Measurements from ENCODE around the gene ACAD8.

The ACAD8 gene

DNA sequence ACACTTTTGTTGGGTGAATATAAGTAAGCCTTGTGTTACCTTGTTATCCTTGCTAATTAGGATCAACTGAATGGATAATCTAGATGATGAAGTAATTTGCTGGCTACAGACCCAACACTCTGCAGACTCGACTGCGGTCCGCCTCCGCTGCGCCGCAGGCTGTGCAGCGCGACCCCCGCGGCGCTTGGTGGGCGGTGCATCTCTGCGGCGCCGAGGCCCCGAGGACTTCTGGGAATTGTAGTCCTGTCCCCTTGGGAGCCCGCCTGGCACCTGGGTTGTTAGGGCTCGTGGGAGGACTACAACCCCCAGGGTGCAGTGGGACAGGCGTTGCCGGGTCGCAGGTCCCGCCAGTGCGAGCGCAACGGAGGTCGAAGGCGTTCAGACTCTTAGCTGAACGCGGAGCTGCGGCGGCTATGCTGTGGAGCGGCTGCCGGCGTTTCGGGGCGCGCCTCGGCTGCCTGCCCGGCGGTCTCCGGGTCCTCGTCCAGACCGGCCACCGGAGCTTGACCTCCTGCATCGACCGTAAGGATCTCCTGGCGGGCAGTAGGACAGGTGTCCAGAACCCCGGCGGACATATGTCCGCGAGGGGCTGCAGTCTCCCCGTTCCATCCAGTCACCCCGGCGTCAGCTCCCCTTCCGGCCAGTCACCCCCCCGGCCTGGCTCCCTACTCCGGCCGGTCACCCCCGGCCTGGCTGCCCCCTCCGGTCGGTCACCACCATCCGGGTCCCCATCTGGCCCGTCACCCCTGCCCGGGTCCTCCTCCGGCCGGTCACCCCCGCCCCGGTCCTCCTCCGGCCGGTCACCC is at the start of gene ACAD8, which contains the start of gene THYN1:
TSS of gene ACAD8 (plus strand) at position 381 of the 806 bp plus-strand sequence. CDS start at position 414, 33 bp downstream.
TSS of gene THYN1 (minus strand) at position 165 of the 806 bp plus-strand sequence. CDS start 470 bp downstream, outside the sequence.
- DNase-seq (ENCODE audit: low spot score), result peak; percentile 97

DNA sequence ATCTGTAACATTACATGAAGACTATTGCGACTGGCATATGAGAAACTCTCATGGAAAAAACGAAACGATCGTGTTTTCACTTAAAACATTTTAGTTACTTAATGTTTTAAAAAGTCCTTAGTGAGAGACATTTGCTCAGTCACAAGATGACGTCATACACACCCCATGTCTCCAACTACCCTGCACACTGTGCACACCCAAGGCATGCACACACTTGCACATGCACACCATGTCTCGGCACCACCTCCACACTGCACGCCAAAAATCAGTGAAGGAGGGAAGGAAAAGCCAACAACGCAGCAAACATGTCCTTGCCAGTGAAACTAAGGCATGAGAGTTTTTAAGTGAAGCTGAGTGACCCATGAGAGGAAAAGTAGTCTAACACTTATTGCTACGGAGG is 47.6 kb upstream of the ACAD8 start:
- no peak for DNase-seq (ENCODE audit: low spot score)

DNA sequence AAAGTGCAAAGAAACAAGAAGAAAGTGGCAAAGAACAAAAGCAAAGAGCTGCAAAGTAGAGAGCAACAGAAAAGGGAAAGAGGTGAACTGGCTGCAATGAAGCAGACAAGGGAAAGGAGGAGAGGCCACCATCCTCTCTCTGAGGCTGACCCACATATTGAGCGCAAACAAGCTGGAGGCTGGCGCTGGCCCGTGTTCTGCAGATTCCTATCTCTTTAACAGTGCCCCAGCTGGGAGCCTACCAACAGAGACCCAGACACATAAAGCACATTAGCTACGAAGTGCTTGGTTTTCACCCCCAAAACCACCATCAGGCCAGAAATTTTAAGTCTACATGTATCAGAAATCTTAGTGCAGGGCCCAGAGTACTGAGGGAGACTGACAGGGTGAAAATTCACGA is 47.2 kb upstream of the ACAD8 start:
- no peak for DNase-seq (ENCODE audit: low spot score)

DNA sequence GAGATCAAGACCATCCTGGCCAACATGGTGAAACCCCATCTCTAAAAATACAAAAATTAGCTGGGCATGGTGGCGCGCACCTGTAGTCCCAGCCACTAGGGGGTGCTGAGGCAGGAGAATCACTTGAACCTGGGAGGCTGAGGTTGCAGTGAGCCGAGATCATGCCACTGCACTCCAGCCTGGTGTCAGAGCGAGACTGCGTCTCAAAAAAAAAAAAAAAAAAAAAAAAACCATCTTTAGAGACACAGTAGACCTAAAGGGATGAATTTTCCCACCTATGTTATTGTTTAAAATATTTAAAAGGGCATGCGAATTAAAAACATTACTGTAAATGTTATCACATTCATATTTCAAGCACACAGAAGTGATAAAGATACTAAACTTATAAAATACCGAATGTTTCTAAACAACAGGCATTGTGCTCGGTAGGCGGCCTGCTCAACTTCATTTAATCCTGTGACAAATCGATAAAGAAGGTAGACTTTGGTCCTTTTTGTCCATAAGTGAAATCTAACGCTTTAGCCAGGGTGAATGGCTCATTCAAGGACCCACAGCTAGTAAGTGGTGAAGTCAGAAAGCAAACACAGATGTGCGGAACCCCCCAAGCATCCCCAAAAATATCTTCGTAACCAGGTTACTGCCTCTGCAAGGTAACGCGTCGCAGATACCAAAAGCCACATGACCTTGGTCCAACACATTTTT is 45.7 kb upstream of the ACAD8 start:
- no peak for DNase-seq (ENCODE audit: low spot score)

GRCh38 chr11:134215836-134216235 is 37.5 kb upstream of the ACAD8 start:
- DNase-seq (ENCODE audit: low spot score), result no peak

- no peak for DNase-seq (ENCODE audit: low spot score)
Observed at GRCh38 chr11:134216816-134217215, 36.6 kb upstream of the ACAD8 start.

DNA sequence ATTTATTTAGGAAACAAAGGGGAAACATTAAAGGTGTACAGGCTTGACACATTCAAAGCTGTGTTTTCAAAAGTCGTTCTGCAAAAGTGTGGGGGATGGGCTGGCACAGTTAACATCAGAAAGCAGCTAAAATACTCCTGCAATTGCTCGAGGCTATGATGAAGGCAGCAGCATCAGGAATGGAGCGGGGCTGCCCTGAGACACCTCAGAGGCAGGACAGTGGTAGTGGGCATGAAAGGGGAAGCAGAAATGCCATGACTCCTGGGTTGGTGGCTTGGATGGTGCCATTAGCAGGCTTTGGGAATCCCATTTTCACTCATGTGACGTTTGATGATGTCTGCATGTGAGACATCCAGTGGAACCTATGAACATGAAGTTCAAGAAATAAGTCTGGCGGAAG is 30.2 kb upstream of the ACAD8 start:
- DNase-seq (ENCODE audit: low spot score), result no peak

DNA sequence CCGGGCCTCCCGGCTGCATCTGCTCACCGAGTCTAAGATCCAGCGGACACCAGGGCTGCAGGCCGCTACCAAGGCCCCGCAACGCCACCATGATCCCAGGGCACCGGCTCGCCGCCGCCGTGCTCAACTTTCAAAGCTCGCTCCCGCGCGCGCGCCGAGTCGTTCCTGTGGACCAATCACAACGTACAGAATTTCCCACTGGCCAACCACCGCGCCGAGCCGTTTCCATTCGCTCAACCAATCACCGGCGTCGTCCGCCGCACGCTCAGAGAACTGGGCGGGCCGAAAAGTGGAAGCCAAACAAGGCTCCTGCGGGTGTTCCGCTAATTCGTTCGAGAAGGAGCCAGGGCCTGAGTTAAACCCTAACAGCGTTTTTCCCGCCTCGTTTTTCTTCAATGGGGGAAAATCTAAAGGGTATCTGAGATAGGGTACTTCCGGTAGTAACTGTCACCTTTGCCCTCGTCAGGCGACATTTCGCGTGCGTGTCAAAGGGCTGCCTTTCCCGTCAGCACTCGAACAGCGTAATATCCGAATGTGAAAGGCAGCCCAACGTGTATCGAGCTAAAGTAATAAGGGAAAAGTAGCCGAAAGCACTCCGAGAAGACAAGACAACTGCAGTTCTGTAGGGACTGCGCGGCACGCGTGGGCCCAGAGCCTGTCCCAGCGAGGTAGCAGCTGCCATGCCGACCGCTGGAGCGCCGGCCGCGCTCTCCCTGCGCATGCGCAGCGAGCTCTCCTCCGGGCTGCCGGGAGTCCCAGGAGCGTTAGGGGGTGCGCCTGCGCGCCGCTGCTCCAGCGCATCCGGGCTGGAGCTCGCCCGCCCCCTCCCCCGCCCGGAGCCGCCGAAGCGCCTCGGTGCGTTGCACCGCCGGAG is 29.3 kb upstream of the ACAD8 start, which contains the start of the genes NCAPD3 and VPS26B:
TSS of gene NCAPD3 (minus strand) at position 132 of the 874 bp plus-strand sequence. CDS start at position 91, 41 bp downstream.
TSS of gene VPS26B (plus strand) at position 836 of the 874 bp plus-strand sequence. CDS start 452 bp downstream, outside the sequence.
- DNase-seq (ENCODE audit: low spot score), result peak; percentile 96

GRCh38 chr11:134224710-134225664 is 28.4 kb upstream of the ACAD8 start:
- DNase-seq (ENCODE audit: low spot score), result peak; percentile 26

- DNase-seq (ENCODE audit: low spot score), result no peak
Observed at GRCh38 chr11:134226806-134227325, 26.5 kb upstream of the ACAD8 start.

GRCh38 chr11:134228625-134229024 is 24.7 kb upstream of the ACAD8 start:
- DNase-seq (ENCODE audit: low spot score), result peak; percentile 60

DNA sequence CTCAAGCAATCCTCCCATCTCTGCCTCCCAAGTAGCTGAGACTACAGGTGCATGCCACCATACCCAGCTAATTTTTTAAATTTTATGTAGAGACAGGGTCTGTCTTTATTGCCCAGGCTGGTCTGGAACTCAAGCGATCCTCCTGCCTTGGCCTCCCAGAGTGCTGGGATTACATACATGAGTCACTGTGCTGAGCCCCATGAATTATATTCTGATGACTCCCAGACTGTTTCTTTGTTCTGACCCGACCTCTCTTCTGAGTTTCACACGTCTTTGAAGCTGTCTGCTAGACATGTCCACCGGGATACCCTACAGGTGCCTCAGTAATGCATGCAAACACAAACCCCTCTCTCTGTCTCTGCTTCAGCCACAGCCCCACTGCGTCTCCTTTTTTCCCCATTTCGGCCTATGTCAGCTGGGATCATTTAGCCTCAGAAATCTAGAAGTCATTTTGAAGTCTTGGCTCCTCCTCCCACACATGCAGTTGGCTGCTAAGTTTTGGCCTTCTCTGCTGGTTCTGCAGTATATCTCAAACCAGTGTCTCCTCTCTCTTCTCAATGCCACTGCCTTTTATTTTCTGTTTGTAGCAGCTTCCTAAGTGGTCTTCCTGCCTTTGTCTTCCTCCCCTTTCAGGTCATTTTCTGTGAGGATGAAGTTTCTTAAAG is 24.1 kb upstream of the ACAD8 start:
- DNase-seq (ENCODE audit: low spot score), result no peak

DNA sequence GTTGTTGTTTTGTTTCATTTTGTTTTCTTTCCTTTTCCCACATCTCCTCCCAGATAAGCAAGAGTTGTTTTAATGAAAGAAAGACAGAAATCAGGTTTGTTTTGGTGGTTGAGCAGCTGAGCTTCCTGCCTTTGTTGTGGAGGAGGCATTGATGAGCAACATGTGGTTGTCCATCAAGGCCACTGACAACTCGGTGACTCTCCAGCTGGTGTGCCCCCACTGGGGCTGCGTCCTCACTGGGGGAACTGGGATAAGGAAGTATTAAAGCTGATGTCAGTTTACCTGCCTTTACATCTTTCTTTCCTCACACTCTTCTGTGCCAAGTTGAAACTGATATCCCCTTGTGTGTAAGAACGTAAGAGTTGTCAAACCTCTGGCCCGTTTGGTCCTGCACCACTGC is 23.0 kb upstream of the ACAD8 start:
- no peak for DNase-seq (ENCODE audit: low spot score)

- DNase-seq (ENCODE audit: low spot score), result no peak
Observed at GRCh38 chr11:134231958-134232659, 21.3 kb upstream of the ACAD8 start.

GRCh38 chr11:134233729-134234179 is 19.6 kb upstream of the ACAD8 start:
- no peak for DNase-seq (ENCODE audit: low spot score)

- DNase-seq (ENCODE audit: low spot score), result no peak
Observed at GRCh38 chr11:134235399-134235798, 18.0 kb upstream of the ACAD8 start.

DNA sequence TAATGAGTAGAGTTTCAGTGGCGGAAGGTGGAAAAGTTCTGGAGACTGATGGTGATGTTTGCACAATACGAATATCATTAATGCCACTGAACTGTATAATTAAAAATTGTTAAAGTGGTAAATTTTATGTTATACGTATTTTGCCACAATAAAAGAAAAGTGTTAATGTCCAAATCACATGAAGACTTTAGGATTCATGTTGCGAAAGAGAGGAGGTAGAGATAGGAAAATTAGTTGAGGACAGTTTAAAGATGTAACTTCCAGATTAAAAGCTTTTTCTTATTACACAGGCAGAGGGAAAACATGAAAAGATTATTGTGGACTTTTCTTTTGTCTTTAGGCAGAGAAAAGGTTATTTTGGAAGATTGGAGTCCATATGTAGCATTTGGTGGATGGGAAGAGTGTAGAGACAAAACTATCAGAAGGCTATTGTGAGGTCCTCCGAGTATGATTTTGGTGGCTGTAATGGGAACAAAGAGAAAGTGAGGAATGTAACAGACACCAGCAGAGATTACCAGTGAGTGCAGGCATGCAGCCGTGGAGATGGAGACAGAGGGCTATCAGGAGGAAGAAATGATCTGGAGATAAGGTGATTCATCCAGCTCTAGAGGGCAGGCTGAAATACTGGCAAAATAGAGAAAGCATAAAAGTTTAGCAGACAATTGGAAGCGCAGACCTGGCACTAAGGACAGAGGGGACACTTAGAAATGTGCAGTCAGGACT is 16.4 kb upstream of the ACAD8 start:
- DNase-seq (ENCODE audit: low spot score), result no peak

- DNase-seq (ENCODE audit: low spot score), result no peak
Observed at GRCh38 chr11:134237557-134237922, 15.8 kb upstream of the ACAD8 start.

GRCh38 chr11:134238956-134239355 is 14.4 kb upstream of the ACAD8 start:
- DNase-seq (ENCODE audit: low spot score), result no peak

Measured in germinal center (tissue), 1 donor.